H1 (cell line): ENCODE results near the gene IL16. TPM values are rescaled to one million over a fixed set of nuclear protein-coding genes. Genes with fewer than 3 reads are reported as not detected.

Experiments
- CTCF ChIA-PET: fragments of 300-600 bp; sonication (Branson Sonifier 250); formaldehyde crosslinking; loops from one replicate; lab custom pipeline; 2021; ENCODE audit not compliant: partially characterized antibody; lab: Charles Lee
- POLR2A ChIA-PET: fragments of 300-600 bp; sonication (Branson Sonifier 250); formaldehyde crosslinking; loops from one replicate; lab custom pipeline; 2021; ENCODE audit warnings: inconsistent platforms; ENCODE audit not compliant: partially characterized antibody; lab: Charles Lee
- DNase-seq, 2 experiments: peaks; one replicate each; pipeline versions ENCODE4 v3.0.0 to v3.0.0-alpha.2; 2010 to 2022; ENCODE audit warnings: low spot score in 2 of 2, low read depth in 1 of 2, mixed read lengths in 1 of 2
- FAIRE-seq: peaks from 2 replicates; lab custom pipeline; 2011; peaks lifted over from hg19 to GRCh38; lab: Jason Lieb, UNC
- H2AFZ ChIP-seq: 2 replicates; pipeline ENCODE4 v1.8.1; 2012; ENCODE audit warnings: low read length, inconsistent platforms
- H2AK5ac ChIP-seq: 2 replicates; pipeline ENCODE4 v1.6.1; 2013; ENCODE audit warnings: low read depth, low read length
- H2BK120ac ChIP-seq: replicated peaks from 2 replicates; pipeline ENCODE3; 2013; ENCODE audit warnings: low read depth, low read length, inconsistent platforms
- H2BK12ac ChIP-seq: 2 replicates; pipeline ENCODE4 v1.6.1; 2013; ENCODE audit warnings: low read depth, low read length
- H2BK15ac ChIP-seq: 2 replicates; pipeline ENCODE4 v1.6.1; 2013; ENCODE audit warnings: low read length
- H2BK20ac ChIP-seq: 2 replicates; pipeline ENCODE4 v1.6.1; 2013; ENCODE audit warnings: low read length
- H2BK5ac ChIP-seq: 2 replicates; pipeline ENCODE4 v1.6.1; 2013; ENCODE audit warnings: low read depth, low read length
- H3K14ac ChIP-seq: 2 replicates; pipeline ENCODE4 v1.6.1; 2013; ENCODE audit warnings: inconsistent platforms; ENCODE audit not compliant: insufficient read length
- H3K18ac ChIP-seq: 2 replicates; pipeline ENCODE4 v1.6.1; 2013; ENCODE audit warnings: low read length; ENCODE audit errors: extremely low read depth
- H3K23ac ChIP-seq: 2 replicates; pipeline ENCODE4 v1.6.1; 2013; ENCODE audit warnings: inconsistent platforms; ENCODE audit not compliant: insufficient read length
- H3K23me2 ChIP-seq: 2 replicates; pipeline ENCODE4 v1.6.1; 2013; ENCODE audit warnings: low read depth, low read length
- H3K27ac ChIP-seq: 2 replicates; pipeline ENCODE4 v1.6.1; 2011; ENCODE audit warnings: low read depth, low read length, inconsistent platforms
- H3K27me3 ChIP-seq, 4 experiments: replicated peaks in 1 of 4; 1 replicate in 1 of 4; 2 replicates in 3 of 4; pipeline versions ENCODE4 v1.6.1 to v1.8.1; 2011 to 2013; ENCODE audit warnings: low read length in 3 of 4, mild to moderate bottlenecking in 3 of 4, inconsistent platforms in 2 of 4, mixed read lengths in 2 of 4, moderate library complexity in 1 of 4; ENCODE audit not compliant: control insufficient read depth in 3 of 4, insufficient read depth in 3 of 4; ENCODE audit errors: extremely low read depth in 1 of 4
- H3K36me3 ChIP-seq, 4 experiments: 2 replicates each; pipeline versions ENCODE4 v1.6.1 to v1.8.1; 2011 to 2013; ENCODE audit warnings: mild to moderate bottlenecking in 4 of 4, low read length in 3 of 4, moderate library complexity in 2 of 4, control low read depth in 1 of 4, inconsistent platforms in 1 of 4; ENCODE audit not compliant: insufficient read depth in 4 of 4, control insufficient read depth in 2 of 4
- H3K4ac ChIP-seq: replicated peaks from 2 replicates; pipeline ENCODE3; 2013; ENCODE audit warnings: low read length, low read depth, mixed read lengths, inconsistent platforms; ENCODE audit not compliant: insufficient read length
- H3K4me1 ChIP-seq, 4 experiments: replicated peaks in 1 of 4; 1 replicate in 1 of 4; 2 replicates in 3 of 4; pipeline versions ENCODE4 v1.6.1 to v1.8.1; 2011 to 2013; ENCODE audit warnings: low read length in 3 of 4, inconsistent platforms in 2 of 4, mixed read lengths in 1 of 4; ENCODE audit not compliant: insufficient read depth in 4 of 4, control insufficient read depth in 3 of 4
- H3K4me2 ChIP-seq, 2 experiments: 2 replicates each; pipeline versions ENCODE4 v1.6.1 to v1.8.1; 2011 to 2013; ENCODE audit warnings: low read depth in 2 of 2, low read length in 2 of 2, control low read depth in 1 of 2, inconsistent platforms in 1 of 2, mild to moderate bottlenecking in 1 of 2; ENCODE audit not compliant: insufficient read depth in 1 of 2
- H3K4me3 ChIP-seq, 4 experiments: fragments of 200-600, 300-600 bp in 1 of 4; sonication (generic), shearing (Covaris generic), sonication (Bioruptor Twin) in 1 of 4; 2 replicates each; pipeline versions ENCODE4 v1.5.1 to v1.8.1; 2011 to 2016; ENCODE audit warnings: low read length in 4 of 4, low read depth in 3 of 4, control low read depth in 2 of 4, inconsistent platforms in 2 of 4, mild to moderate bottlenecking in 2 of 4, mixed read lengths in 1 of 4, moderate library complexity in 1 of 4; ENCODE audit not compliant: insufficient read depth in 2 of 4; ENCODE audit errors: extremely low read depth in 1 of 4
- H3K56ac ChIP-seq: replicated peaks from 2 replicates; pipeline ENCODE3; 2013; ENCODE audit warnings: low read depth, mild to moderate bottlenecking, mixed read lengths, low read length, inconsistent platforms; ENCODE audit not compliant: insufficient read length
- H3K79me1 ChIP-seq: 2 replicates; pipeline ENCODE4 v1.6.1; 2013; ENCODE audit warnings: low read depth, low read length, control low read depth
- H3K79me2 ChIP-seq, 2 experiments: 2 replicates each; pipeline versions ENCODE4 v1.6.1 to v1.8.1; 2012 to 2013; ENCODE audit warnings: low read length in 2 of 2, mild to moderate bottlenecking in 2 of 2, inconsistent platforms in 1 of 2; ENCODE audit not compliant: insufficient read depth in 2 of 2, control insufficient read depth in 1 of 2
- H3K9ac ChIP-seq, 4 experiments: replicated peaks in 1 of 4; 1 replicate in 1 of 4; 2 replicates in 3 of 4; pipeline versions ENCODE4 v1.6.1 to v1.8.1; 2011 to 2013; ENCODE audit warnings: low read depth in 3 of 4, low read length in 3 of 4, control low read depth in 2 of 4, mild to moderate bottlenecking in 2 of 4, moderate library complexity in 2 of 4, inconsistent platforms in 1 of 4; ENCODE audit errors: extremely low read depth in 1 of 4
- H3K9me3 ChIP-seq, 2 experiments: 2 replicates each; pipeline versions ENCODE4 v1.6.1 to v1.8.1; 2012 to 2013; ENCODE audit warnings: mild to moderate bottlenecking in 2 of 2, moderate library complexity in 2 of 2, control low read depth in 1 of 2, inconsistent platforms in 1 of 2, low read depth in 1 of 2, low read length in 1 of 2, mixed read lengths in 1 of 2; ENCODE audit not compliant: insufficient read depth in 2 of 2
- H4K20me1 ChIP-seq, 2 experiments: replicated peaks in 1 of 2; 2 replicates each; pipeline versions ENCODE3 to v1.8.1; 2011 to 2013; ENCODE audit warnings: inconsistent platforms in 2 of 2, low read length in 2 of 2, mild to moderate bottlenecking in 1 of 2; ENCODE audit not compliant: insufficient read depth in 2 of 2, control insufficient read depth in 1 of 2
- H4K5ac ChIP-seq: 2 replicates; pipeline ENCODE4 v1.6.1; 2013; ENCODE audit warnings: low read length, low read depth, mixed read lengths, inconsistent platforms; ENCODE audit not compliant: insufficient read length
- H4K8ac ChIP-seq: 2 replicates; pipeline ENCODE4 v1.8.0; 2013; ENCODE audit warnings: mild to moderate bottlenecking, moderate library complexity, low read length, inconsistent platforms; ENCODE audit not compliant: insufficient read depth; ENCODE audit errors: extremely low read depth
- H4K91ac ChIP-seq: replicated peaks from 2 replicates; pipeline ENCODE3; 2013; ENCODE audit warnings: low read length, mixed read lengths, inconsistent platforms; ENCODE audit not compliant: insufficient read length
- EGR1 ChIP-seq: IDR thresholded peaks from 2 replicates; pipeline ENCODE4 v1.6.1; 2011; ENCODE audit warnings: low read depth, low read length, borderline replicate concordance
- EP300 ChIP-seq, 2 experiments: IDR thresholded peaks; 1 replicate in 1 of 2; 2 replicates in 1 of 2; pipeline ENCODE4 v1.6.1; 2011 to 2012; ENCODE audit warnings: low read depth in 2 of 2, low read length in 2 of 2, mild to moderate bottlenecking in 2 of 2, borderline replicate concordance in 1 of 2, inconsistent platforms in 1 of 2, moderate library complexity in 1 of 2
- RFX5 ChIP-seq: IDR thresholded peaks from 2 replicates; pipeline ENCODE4 v1.6.1; 2011; ENCODE audit warnings: low read depth, low read length, improper control_type of control experiment, borderline replicate concordance
- YY1 ChIP-seq: IDR thresholded peaks from 2 replicates; pipeline ENCODE4 v1.6.1; 2011; ENCODE audit warnings: low read depth, mild to moderate bottlenecking, low read length
- WGBS, 2 experiments: shearing (Covaris generic) in 1 of 2; methylation state at CpG; one replicate each; pipeline versions ENCODE4 v1.1.6 to v1.1.7; 2013 to 2015; ENCODE audit warnings: low lambda C conversion rate in 2 of 2, mixed read lengths in 2 of 2, inconsistent platforms in 1 of 2, low coverage in 1 of 2, missing lambda C conversion rate in 1 of 2; ENCODE audit not compliant: insufficient replicate concordance in 2 of 2, insufficient coverage in 1 of 2, insufficient read length in 1 of 2; ENCODE audit errors: extremely low coverage in 1 of 2, missing lambda C conversion rate in 1 of 2; 5-methylcytosine and 5-hydroxymethylcytosine counted together
- polyA plus RNA-seq, 7 experiments: library from polyadenylated mRNA; depleted of rRNA in 3 of 7; stranded (reverse) in 5 of 7; unstranded in 2 of 7; fragments of >200 nt in 5 of 7; fragments of 200-250 nt in 2 of 7; gene quantifications; 1 replicate in 5 of 7; 2 replicates in 1 of 7; 4 replicates in 1 of 7; pipeline versions ENCODE4 v1.2.1 to v1.2.3, GENCODE V29; 2011 to 2013; ENCODE audit warnings: missing spikeins in 2 of 7, mixed read lengths in 2 of 7
- total RNA-seq: library from RNA; stranded (reverse); fragmentation: NEBNext Ultra II Directional; extraction: Animal tissue kit (Norgen Biotek cat#: 25700); gene quantifications from 2 replicates; pipeline ENCODE4 v1.2.1, GENCODE V29; 2021

IL16 gene
- total and polyA plus RNA-seq, 2 of the 8 experiments (the other 6 are each of a cell fraction or from before 2014, with no cell fraction given): 0.03 to 0.09 TPM

GRCh38 chr15:81244306-81244705, 47.6 kb downstream of the IL16 start:
- no peak overlapping the region for H3K27ac ChIP-seq
- WGBS, 2 experiments: 35% methylated on average over 1 of the region's 1 CpG; no CpG with 5 or more reads in 1 of the 2 experiments

More at GRCh38 chr15:81244306-81244705, 47.6 kb downstream of the IL16 start:
- H2BK120ac ChIP-seq: no peak overlapping the region
- H3K18ac ChIP-seq: no peak overlapping the region
- no peaks in the 10 kb centered on the region for H3K4me1 ChIP-seq
- H3K14ac ChIP-seq: no peak overlapping the region
- H3K4me3 ChIP-seq: no peak overlapping the region
- no peak for DNase-seq
- H3K4ac ChIP-seq: no peak overlapping the region
- no peaks in the 10 kb centered on the region for H3K27me3 ChIP-seq
- no peaks in the 10 kb centered on the region for H3K79me1 ChIP-seq
- no peak overlapping the region for H2BK5ac ChIP-seq
- ChIA-PET POLR2A (no interaction called here), CTCF (interaction anchor here (1.5 to 1.8 kb wide), 3 partner anchors 10 to 22 kb away, joined by 4 to 7 read pairs (median 5); no protein-coding TSS in a partner anchor)
- no peak overlapping the region for H4K8ac ChIP-seq
- H3K36me3 ChIP-seq: no peaks in the 10 kb centered on the region
- H4K91ac ChIP-seq: no peak overlapping the region
- H3K56ac ChIP-seq: no peak overlapping the region
- no peak overlapping the region for H4K5ac ChIP-seq
- no peak overlapping the region for H2BK12ac ChIP-seq
- no peak overlapping the region for H2AK5ac ChIP-seq
- no peaks in the 10 kb centered on the region for H3K79me2 ChIP-seq
- FAIRE-seq: no peak
- no peaks in the 10 kb centered on the region for H3K23me2 ChIP-seq
- TF ChIP-seq RFX5: no peak
- TF ChIP-seq YY1: no peak
- no peak for TF ChIP-seq EP300 (IDR thresholded peaks at IDR 0.05; ENCODE audit: borderline replicate concordance in 1 of 2, low read depth in 2 of 2, low read length in 2 of 2)
- TF ChIP-seq EGR1: no peak
- H3K9me3 ChIP-seq: 0 out of 4 replicates have a peak, but pooled peaks cover 0 to 3% of the 10 kb centered on the region in 2 experiments
- no peak overlapping the region for H2AFZ ChIP-seq
- H3K4me2 ChIP-seq: no peak overlapping the region
- H3K9ac ChIP-seq: no peak overlapping the region
- no peak overlapping the region for H3K23ac ChIP-seq
- no peak overlapping the region for H2BK20ac ChIP-seq
- no peaks in the 10 kb centered on the region for H4K20me1 ChIP-seq
- H2BK15ac ChIP-seq: no peak overlapping the region
